GM19351 (cell line): ENCODE results near the gene FLVCR1.
"Not testable (repeated sequence)": the region's sequence is repeated elsewhere in the genome, so short reads cannot be mapped to it uniquely, and the experiment has no call there.

Experiments
- ATAC-seq: cut with Tn5 transposase; IDR thresholded peaks from one replicate; pipeline ENCODE4 v1.9.1; 2021; ENCODE audit warnings: mild to moderate bottlenecking, moderate library complexity; ENCODE audit not compliant: unreplicated experiment

Gene FLVCR1

GRCh38 chr1:212858461-212859265, 588 bp downstream of the FLVCR1 start:
- ATAC-seq: peak; percentile 21

GRCh38 chr1:212860713-212861581, 2.9 kb downstream of the FLVCR1 start:
- no peak for ATAC-seq

GRCh38 chr1:212862111-212862690, 4.1 kb downstream of the FLVCR1 start:
- no peak for ATAC-seq

GRCh38 chr1:212863345-212863744, 5.3 kb downstream of the FLVCR1 start:
- not testable (repeated sequence) for ATAC-seq

GRCh38 chr1:212864201-212864600, 6.1 kb downstream of the FLVCR1 start:
- ATAC-seq: no peak

- no peak for ATAC-seq
Observed at GRCh38 chr1:212867192-212867591, 9.1 kb downstream of the FLVCR1 start.

- no peak for ATAC-seq
Observed at GRCh38 chr1:212871976-212872375, 13.9 kb downstream of the FLVCR1 start.

GRCh38 chr1:212873518-212873917, 15.4 kb downstream of the FLVCR1 start:
- peak; percentile 91 for ATAC-seq

- ATAC-seq: no peak
Observed at GRCh38 chr1:212878418-212878817, 20.3 kb downstream of the FLVCR1 start.

GRCh38 chr1:212879947-212880690, 22.0 kb downstream of the FLVCR1 start:
- ATAC-seq: no peak

- no peak for ATAC-seq
Observed at GRCh38 chr1:212884592-212884991, 26.5 kb downstream of the FLVCR1 start.

- ATAC-seq: no peak
Observed at GRCh38 chr1:212892108-212892507, 34.0 kb downstream of the FLVCR1 start.

GRCh38 chr1:212899845-212900244, 41.8 kb downstream of the FLVCR1 start:
- ATAC-seq: no peak

- ATAC-seq: no peak
Observed at GRCh38 chr1:212901290-212901689, 43.2 kb downstream of the FLVCR1 start.

GRCh38 chr1:212902054-212902453, 44.0 kb downstream of the FLVCR1 start:
- ATAC-seq: no peak

GRCh38 chr1:212903664-212904063, 45.6 kb downstream of the FLVCR1 start:
- ATAC-seq: no peak

- ATAC-seq: not testable (repeated sequence)
Observed at GRCh38 chr1:212908071-212908470, 50.0 kb downstream of the FLVCR1 start.

GRCh38 chr1:212908971-212909370, 50.9 kb downstream of the FLVCR1 start:
- ATAC-seq: no peak

- no peak for ATAC-seq
Observed at GRCh38 chr1:212909652-212910063, 51.6 kb downstream of the FLVCR1 start.

- not testable (repeated sequence) for ATAC-seq
Observed at GRCh38 chr1:212910213-212910612, 52.1 kb downstream of the FLVCR1 start.

- not testable (repeated sequence) for ATAC-seq
Observed at GRCh38 chr1:212913638-212914037, 55.6 kb downstream of the FLVCR1 start.
